Measurements from ENCODE around the gene FAM118A. TPM values are rescaled to one million over a fixed set of nuclear protein-coding genes. Genes with fewer than 3 reads are reported as not detected.
"Not testable (repeated sequence)": the region's sequence is repeated elsewhere in the genome, so short reads cannot be mapped to it uniquely, and the experiment has no call there.

FAM118A gene
- total RNA-seq, 8 experiments from 2014 or later = 11.3 to 131 (median 16.0) TPM

- Histone ChIP-seq H3K4me1 (replicated peaks in 1 of 2) (peaks cover 2 to 3% of the 10 kb centered on the region in 2 donors), H3K4me3 (no peak overlapping the region), H3K27ac (no peak overlapping the region)
- no peak for ATAC-seq (replicated peaks in 6 of 8)
- in situ Hi-C loops (cut with MboI; ENCODE audit: low pct_unique_long_range_greater_than_20kb in 2 of 9, low sequenced_read_pairs in 9 of 9, unreplicated experiment in 9 of 9) = loop anchor here in 6 of 9 experiments (25.0 kb wide), 4 partner anchors 158 to 292 kb away; no protein-coding TSS in a partner anchor
- 56 to 100% (median 84%) methylated on average over 3 to 11 of the region's 16 CpGs; no CpG with 5 or more reads in 2 of the 10 experiments for WGBS, 10 experiments
Observed at GRCh38 chr22:45270095-45271020, 39.4 kb upstream of the FAM118A start.

GRCh38 chr22:45271667-45272201, 38.0 kb upstream of the FAM118A start:
- Histone ChIP-seq H3K4me1 (replicated peaks in 1 of 2) (peaks cover 2 to 3% of the 10 kb centered on the region in 2 donors), H3K27ac (no peak overlapping the region), H3K4me3 (no peak overlapping the region)
- ATAC-seq (replicated peaks in 6 of 8) = peak in 1 of 8 experiments; percentile 19
- in situ Hi-C loops (cut with MboI; ENCODE audit: low pct_unique_long_range_greater_than_20kb in 2 of 9, low sequenced_read_pairs in 9 of 9, unreplicated experiment in 9 of 9) = loop anchor here in 6 of 9 experiments (25.0 kb wide), 4 partner anchors 159 to 291 kb away; no protein-coding TSS in a partner anchor
- 7 to 71% (median 20%) methylated on average over 2 to 9 of the region's 13 CpGs; no CpG with 5 or more reads in 2 of the 10 experiments for WGBS, 10 experiments

DNA sequence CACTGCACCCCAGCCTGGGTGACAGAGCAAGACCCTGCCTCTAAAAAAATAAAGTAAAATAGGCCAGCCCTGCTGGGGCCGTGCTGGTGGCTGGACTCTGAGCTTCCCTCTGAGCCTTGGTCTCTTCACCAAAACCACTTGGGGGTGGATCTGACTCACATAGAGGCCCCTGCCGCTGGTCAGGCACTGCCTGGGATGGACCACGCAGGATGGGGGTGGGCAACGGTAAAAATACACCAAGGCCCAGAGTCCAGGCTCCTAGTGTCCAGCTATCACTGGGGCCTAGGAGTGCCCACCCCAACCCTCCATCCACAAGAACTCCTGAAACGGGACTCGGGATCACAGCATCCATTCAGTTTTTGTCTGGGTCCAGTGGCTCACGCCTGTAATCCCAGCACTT, 37.2 kb upstream of the FAM118A start:
- in situ Hi-C loops (cut with MboI; ENCODE audit: low pct_unique_long_range_greater_than_20kb in 2 of 9, low sequenced_read_pairs in 9 of 9, unreplicated experiment in 9 of 9) = loop anchor here in 6 of 9 experiments (25.0 kb wide), 4 partner anchors 160 to 290 kb away; no protein-coding TSS in a partner anchor
- Histone ChIP-seq H3K4me3 (no peak overlapping the region), H3K4me1 (replicated peaks in 1 of 2) (peaks cover 2 to 3% of the 10 kb centered on the region in 2 donors), H3K27ac (no peak overlapping the region)
- 60 to 100% (median 87%) methylated on average over 2 to 3 of the region's 7 CpGs; no CpG with 5 or more reads in 5 of the 10 experiments for WGBS, 10 experiments
- ATAC-seq (replicated peaks in 6 of 8) = no peak

GRCh38 chr22:45273452-45274075, 36.2 kb upstream of the FAM118A start:
- H3K4me3 ChIP-seq = no peak overlapping the region
- H3K4me1 ChIP-seq (replicated peaks in 1 of 2) = peaks cover 2 to 3% of the 10 kb centered on the region in 2 donors
- no peak overlapping the region for H3K27ac ChIP-seq
- in situ Hi-C loops (cut with MboI; ENCODE audit: low pct_unique_long_range_greater_than_20kb in 2 of 9, low sequenced_read_pairs in 9 of 9, unreplicated experiment in 9 of 9) = loop anchor here in 6 of 9 experiments (25.0 kb wide), 4 partner anchors 161 to 289 kb away; no protein-coding TSS in a partner anchor
- no peak for ATAC-seq (replicated peaks in 6 of 8)
- 76 to 100% (median 92%) methylated on average over 1 to 9 of the region's 15 CpGs; no CpG with 5 or more reads in 4 of the 10 experiments for WGBS, 10 experiments

GRCh38 chr22:45276507-45277105, 33.1 kb upstream of the FAM118A start:
- no peak for ATAC-seq (replicated peaks in 6 of 8)

DNA sequence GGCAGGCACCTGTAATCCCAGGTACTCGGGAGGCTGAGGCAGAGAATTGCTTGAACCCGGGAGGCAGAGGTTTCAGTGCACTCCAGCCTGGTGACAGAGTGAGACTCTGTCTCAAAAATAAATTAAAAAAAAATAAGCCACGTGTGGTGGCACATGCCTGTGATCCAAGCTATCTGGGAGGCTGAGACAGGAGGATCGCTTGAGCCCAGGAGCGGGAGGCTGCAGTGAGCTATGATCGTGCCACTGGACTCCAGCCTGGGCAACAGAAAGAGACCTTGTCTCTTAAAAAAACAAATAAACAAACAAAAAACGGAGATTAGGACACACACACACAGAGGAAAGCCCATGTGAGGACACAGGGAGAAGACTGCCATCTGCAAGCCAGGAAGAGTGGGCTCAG, 32.0 kb upstream of the FAM118A start:
- H3K4me1 ChIP-seq (replicated peaks in 1 of 2); H3K4me3 ChIP-seq; H3K27ac ChIP-seq; ATAC-seq (replicated peaks in 6 of 8): not testable (repeated sequence)
- WGBS, 10 experiments = 62 to 88% (median 72%) methylated on average over 2 to 7 of the region's 7 CpGs
- in situ Hi-C loops (cut with MboI; ENCODE audit: low pct_unique_long_range_greater_than_20kb in 2 of 9, low sequenced_read_pairs in 9 of 9, unreplicated experiment in 9 of 9) = loop anchor here in 3 of 9 experiments (25.0 kb wide), 2 partner anchors 260 to 285 kb away; no protein-coding TSS in a partner anchor

More at GRCh38 chr22:45276507-45277105, 33.1 kb upstream of the FAM118A start:
- in situ Hi-C loops (cut with MboI; ENCODE audit: low pct_unique_long_range_greater_than_20kb in 2 of 9, low sequenced_read_pairs in 9 of 9, unreplicated experiment in 9 of 9) = loop anchor here in 3 of 9 experiments (25.0 kb wide), 2 partner anchors 261 to 286 kb away; no protein-coding TSS in a partner anchor
- WGBS, 10 experiments = 53 to 100% (median 82%) methylated on average over 1 to 9 of the region's 12 CpGs; no CpG with 5 or more reads in 2 of the 10 experiments
- Histone ChIP-seq H3K27ac (no peak overlapping the region), H3K4me3 (no peak overlapping the region), H3K4me1 (replicated peaks in 1 of 2) (peaks cover 0 to 2% of the 10 kb centered on the region in 2 donors)

DNA sequence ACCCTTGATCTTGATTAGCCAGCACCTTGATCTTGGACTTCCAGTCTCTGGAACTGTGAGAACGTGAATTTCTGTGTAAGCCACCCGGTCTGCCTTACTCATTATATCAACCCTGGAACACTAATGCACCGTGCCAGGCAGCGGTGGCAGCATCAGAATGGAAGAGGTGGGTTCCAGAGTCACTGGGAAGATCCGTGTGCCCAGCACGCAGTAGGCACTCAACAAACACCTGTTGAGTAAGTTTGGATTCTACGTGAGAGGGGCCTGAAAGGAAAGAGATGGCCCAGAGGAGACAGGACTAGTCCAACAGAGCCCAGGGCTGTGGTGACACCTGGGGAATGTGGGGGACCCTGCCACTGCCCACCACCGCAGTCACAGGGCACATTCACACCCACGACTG, 31.6 kb upstream of the FAM118A start:
- in situ Hi-C loops (cut with MboI; ENCODE audit: low pct_unique_long_range_greater_than_20kb in 2 of 9, low sequenced_read_pairs in 9 of 9, unreplicated experiment in 9 of 9) = loop anchor here in 3 of 9 experiments (25.0 kb wide), 2 partner anchors 259 to 284 kb away; no protein-coding TSS in a partner anchor
- Histone ChIP-seq H3K4me1 (replicated peaks in 1 of 2) (peaks cover 0 to 2% of the 10 kb centered on the region in 2 donors), H3K4me3 (no peak overlapping the region), H3K27ac (no peak overlapping the region)
- WGBS, 10 experiments = 38 to 100% (median 88%) methylated on average over 1 to 3 of the region's 9 CpGs; no CpG with 5 or more reads in 4 of the 10 experiments
- no peak for ATAC-seq (replicated peaks in 6 of 8)

GRCh38 chr22:45280587-45280980, 29.1 kb upstream of the FAM118A start:
- Histone ChIP-seq H3K27ac (no peak overlapping the region), H3K4me3 (no peak overlapping the region), H3K4me1 (replicated peaks in 1 of 2) (peaks cover 3 to 12% of the 10 kb centered on the region in 2 donors)
- no peak for ATAC-seq (replicated peaks in 6 of 8)
- WGBS, 10 experiments = 52 to 100% (median 89%) methylated on average over 1 to 3 of the region's 3 CpGs; no CpG with 5 or more reads in 2 of the 10 experiments
- in situ Hi-C loops (cut with MboI; ENCODE audit: low pct_unique_long_range_greater_than_20kb in 2 of 9, low sequenced_read_pairs in 9 of 9, unreplicated experiment in 9 of 9) = loop anchor here in 3 of 9 experiments (25.0 kb wide), 2 partner anchors 257 to 282 kb away; no protein-coding TSS in a partner anchor

DNA sequence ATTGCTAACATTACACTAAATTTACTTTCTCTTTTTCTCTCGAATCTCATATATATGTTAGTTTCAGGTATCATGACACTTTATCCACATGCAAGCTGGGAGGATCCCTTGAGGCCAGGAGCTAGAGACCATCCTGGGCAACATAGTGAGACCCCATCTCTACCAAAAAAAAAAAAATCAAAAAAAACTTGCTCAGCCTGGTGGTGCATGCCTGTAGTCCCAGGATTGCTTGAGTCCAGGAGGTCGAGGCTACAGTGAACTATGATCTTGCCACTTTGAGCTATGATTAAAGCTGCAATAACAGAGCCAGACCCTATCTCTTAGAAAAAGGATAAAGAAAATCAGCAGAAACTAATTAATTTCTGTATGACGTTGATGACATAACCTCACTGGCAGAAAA, 28.7 kb upstream of the FAM118A start:
- no peak overlapping the region for H3K27ac ChIP-seq
- no peak for ATAC-seq (replicated peaks in 6 of 8)
- H3K4me3 ChIP-seq = no peak overlapping the region
- H3K4me1 ChIP-seq (replicated peaks in 1 of 2) = peaks cover 3 to 12% of the 10 kb centered on the region in 2 donors
- in situ Hi-C loops (cut with MboI; ENCODE audit: low pct_unique_long_range_greater_than_20kb in 2 of 9, low sequenced_read_pairs in 9 of 9, unreplicated experiment in 9 of 9) = loop anchor here in 3 of 9 experiments (25.0 kb wide), 2 partner anchors 256 to 281 kb away; no protein-coding TSS in a partner anchor
- 8 to 100% (median 58%) methylated on average over 1 to 3 of the region's 3 CpGs for WGBS, 10 experiments

- Histone ChIP-seq H3K4me1 (replicated peaks in 1 of 2) (peaks cover 3 to 10% of the 10 kb centered on the region in 2 donors), H3K27ac (no peak within 1 kb of the TSS), H3K4me3 (peak within 1 kb of the TSS; percentile 12 to 25 (median 13))
- ATAC-seq (replicated peaks in 6 of 8) = peak; percentile 67 to 95 (median 85)
- WGBS, 10 experiments = 0 to 25% (median 3%) methylated on average over 1 to 8 of the region's 46 CpGs; no CpG with 5 or more reads in 5 of the 10 experiments
- in situ Hi-C loops (cut with MboI; ENCODE audit: low pct_unique_long_range_greater_than_20kb in 2 of 9, low sequenced_read_pairs in 9 of 9, unreplicated experiment in 9 of 9) = loop anchor here in 3 of 9 experiments (25.0 kb wide), 2 partner anchors 253 to 278 kb away; no protein-coding TSS in a partner anchor
Observed at GRCh38 chr22:45284705-45285262, 24.9 kb upstream of the FAM118A start, which contains the start of gene UPK3A. Gene UPK3A (plus strand): TSS chr22:45284949. CDS start chr22:45285014, 65 bp downstream.

DNA sequence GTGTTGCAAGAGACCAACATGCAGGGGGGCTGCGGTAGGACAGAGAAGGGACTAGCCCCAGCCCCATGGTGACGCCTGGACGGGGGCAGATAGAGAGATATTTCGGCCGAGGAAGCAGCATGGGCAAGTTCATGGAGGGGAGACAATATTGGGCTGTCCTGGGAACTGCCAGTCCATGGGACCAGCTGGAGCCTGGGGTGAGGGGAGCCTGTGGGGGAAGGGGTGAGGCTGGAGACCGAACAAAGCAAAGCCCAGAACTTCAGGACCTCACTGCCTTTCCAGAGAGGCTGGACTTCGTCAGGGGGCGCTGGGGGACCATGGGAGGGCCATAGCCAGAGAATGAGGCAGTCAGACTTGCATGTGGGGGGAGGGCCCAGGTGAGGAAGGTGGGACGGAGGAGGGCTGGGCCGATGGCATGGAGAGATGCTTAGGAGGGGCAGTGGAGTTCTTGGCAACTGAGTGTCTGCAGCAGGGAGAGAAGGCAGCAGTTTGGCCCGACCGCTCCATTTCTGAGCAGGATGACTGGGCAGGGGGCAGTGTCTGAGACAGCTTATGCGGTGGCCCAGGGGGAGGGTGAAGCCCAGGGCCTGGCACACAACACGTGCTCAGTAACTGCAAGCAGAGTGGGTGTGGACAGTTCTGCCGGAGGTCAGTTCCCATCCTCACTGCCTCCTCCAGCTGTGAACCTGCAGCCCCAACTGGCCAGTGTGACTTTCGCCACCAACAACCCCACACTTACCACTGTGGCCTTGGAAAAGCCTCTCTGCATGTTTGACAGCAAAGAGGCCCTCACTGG, 24.3 kb upstream of the FAM118A start:
- peak; percentile 9 to 63 (median 56) for ATAC-seq (replicated peaks in 6 of 8)
- H3K27ac ChIP-seq = no peak overlapping the region
- peaks cover 8 to 14% of the 10 kb centered on the region in 2 donors for H3K4me1 ChIP-seq (replicated peaks in 1 of 2)
- 0 to 60% (median 21%) methylated on average over 1 to 4 of the region's 16 CpGs; no CpG with 5 or more reads in 6 of the 10 experiments for WGBS, 10 experiments
- H3K4me3 ChIP-seq = peak overlapping the region in 2 of 5 donors; percentile 12 to 25
- in situ Hi-C loops (cut with MboI; ENCODE audit: low pct_unique_long_range_greater_than_20kb in 2 of 9, low sequenced_read_pairs in 9 of 9, unreplicated experiment in 9 of 9) = loop anchor here in 3 of 9 experiments (25.0 kb wide), 2 partner anchors 252 to 277 kb away; no protein-coding TSS in a partner anchor
